Upper lobe of left lung (tissue), 4 donors: ENCODE measurements around the gene PPP1R13B.

ENCODE experiments used
- EP300 ChIP-seq, 4 donors: sonication (generic); formaldehyde crosslinking; IDR thresholded peaks; one replicate each; pipeline ENCODE4 v1.5.1; 2017; ENCODE audit warnings: antibody characterized with exemption in 4 of 4, control low read depth in 2 of 4
- POLR2A ChIP-seq, 4 donors: fragments of 450-650 bp; IDR thresholded peaks; one replicate each; pipeline ENCODE4 v1.5.1; 2016 to 2017; ENCODE audit warnings: antibody characterized with exemption in 4 of 4, mild to moderate bottlenecking in 2 of 4
- POLR2AphosphoS5 ChIP-seq, 2 donors: sonication (generic); formaldehyde crosslinking; IDR thresholded peaks; one replicate each; pipeline ENCODE4 v1.5.1; 2017; ENCODE audit warnings: antibody characterized with exemption in 2 of 2
- TF ChIP-seq, protein P1 (sequence below), 6 experiments: fragments of 450-650 bp in 4 of 6; fragments of 200-600 bp in 2 of 6; sonication (generic) in 2 of 6; IDR thresholded peaks; one replicate each; pipeline ENCODE4 v1.5.1; 2016 to 2019; ENCODE audit warnings: antibody characterized with exemption in 6 of 6

DNA sequence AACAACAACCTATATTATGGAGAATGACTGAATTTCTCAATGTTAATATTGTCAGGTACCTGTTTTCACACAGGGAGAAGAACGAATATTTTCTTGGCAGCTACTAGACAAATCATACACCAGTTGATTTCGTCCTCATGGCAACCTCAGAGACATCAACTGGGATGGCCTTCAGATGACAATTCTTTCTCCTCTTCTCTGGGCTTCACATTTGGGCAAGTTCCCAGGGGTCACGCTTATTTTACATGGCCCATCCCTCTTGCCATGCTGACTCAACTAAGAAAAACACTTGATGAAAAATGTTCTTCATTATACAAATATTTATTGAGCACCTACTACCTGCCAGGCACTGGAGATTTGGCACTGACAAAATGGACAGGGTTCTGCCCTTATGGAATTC, 29.0 kb downstream of the PPP1R13B start:
- TF ChIP-seq, protein P1, sequence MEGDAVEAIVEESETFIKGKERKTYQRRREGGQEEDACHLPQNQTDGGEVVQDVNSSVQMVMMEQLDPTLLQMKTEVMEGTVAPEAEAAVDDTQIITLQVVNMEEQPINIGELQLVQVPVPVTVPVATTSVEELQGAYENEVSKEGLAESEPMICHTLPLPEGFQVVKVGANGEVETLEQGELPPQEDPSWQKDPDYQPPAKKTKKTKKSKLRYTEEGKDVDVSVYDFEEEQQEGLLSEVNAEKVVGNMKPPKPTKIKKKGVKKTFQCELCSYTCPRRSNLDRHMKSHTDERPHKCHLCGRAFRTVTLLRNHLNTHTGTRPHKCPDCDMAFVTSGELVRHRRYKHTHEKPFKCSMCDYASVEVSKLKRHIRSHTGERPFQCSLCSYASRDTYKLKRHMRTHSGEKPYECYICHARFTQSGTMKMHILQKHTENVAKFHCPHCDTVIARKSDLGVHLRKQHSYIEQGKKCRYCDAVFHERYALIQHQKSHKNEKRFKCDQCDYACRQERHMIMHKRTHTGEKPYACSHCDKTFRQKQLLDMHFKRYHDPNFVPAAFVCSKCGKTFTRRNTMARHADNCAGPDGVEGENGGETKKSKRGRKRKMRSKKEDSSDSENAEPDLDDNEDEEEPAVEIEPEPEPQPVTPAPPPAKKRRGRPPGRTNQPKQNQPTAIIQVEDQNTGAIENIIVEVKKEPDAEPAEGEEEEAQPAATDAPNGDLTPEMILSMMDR (IDR thresholded peaks at IDR 0.05), result no peak
- TF ChIP-seq POLR2A (IDR thresholded peaks at IDR 0.05) (no peak), POLR2AphosphoS5 (IDR thresholded peaks at IDR 0.05) (no peak), EP300 (IDR thresholded peaks at IDR 0.05) (no peak)
